Transverse colon (tissue), 4 donors: ENCODE measurements around the gene TLK2. TPM values are rescaled to one million over a fixed set of nuclear protein-coding genes. Genes with fewer than 3 reads are reported as not detected.
"Not testable (repeated sequence)": the region's sequence is repeated elsewhere in the genome, so short reads cannot be mapped to it uniquely, and the experiment has no call there.

ENCODE experiments used
- DNase-seq: peaks from one replicate; pipeline ENCODE4 v3.0.0-alpha.2; 2019
- H3K27ac ChIP-seq, 4 donors: fragments of 200-600 bp; sonication (generic); 2 replicates each; pipeline ENCODE4 v1.5.1; 2016 to 2018; ENCODE audit warnings: inconsistent platforms in 4 of 4
- H3K27me3 ChIP-seq: fragments of 200-600 bp; sonication (generic); 2 replicates; pipeline ENCODE4 v1.5.1; 2017; ENCODE audit warnings: inconsistent platforms
- H3K36me3 ChIP-seq, 4 donors: fragments of 200-600 bp; sonication (generic); 2 replicates each; pipeline ENCODE4 v1.5.1; 2017 to 2019; ENCODE audit warnings: inconsistent platforms in 4 of 4
- H3K4me1 ChIP-seq, 4 donors: fragments of 200-600 bp; sonication (generic); 2 replicates each; pipeline ENCODE4 v1.5.1; 2017 to 2020; ENCODE audit warnings: inconsistent platforms in 4 of 4
- H3K4me3 ChIP-seq, 4 donors: fragments of 200-600 bp; sonication (generic); 1 replicate in 1 of 4; 2 replicates in 3 of 4; pipeline versions ENCODE4 v1.5.1 to v1.6.1; 2017 to 2019; ENCODE audit warnings: inconsistent platforms in 4 of 4
- H3K9me3 ChIP-seq, 2 donors: fragments of 200-600 bp; sonication (generic); 2 replicates each; pipeline ENCODE4 v1.5.1; 2017 to 2019; ENCODE audit warnings: inconsistent platforms in 2 of 2
- WGBS, 2 donors: methylation state at CpG; one replicate each; pipeline ENCODE4 v1.1.5; 2018; ENCODE audit warnings: low coverage in 1 of 2; 5-methylcytosine and 5-hydroxymethylcytosine counted together
- in situ Hi-C, 4 donors: fragments of 200-750 bp; cut with MboI; loops; one replicate each; pipeline versions ENCODE4 v1.15.0 to v1.15.1; 2017; ENCODE audit warnings: low sequenced_read_pairs in 3 of 4, low pct_ligation_motif_present in 1 of 4, low pct_unique_long_range_greater_than_20kb in 1 of 4
- intact Hi-C: fragments of 100-400 bp; cut with DNase I; formaldehyde crosslinking; loops from one replicate; pipeline ENCODE4 v1.15.1; 2023; ENCODE audit warnings: low total_unique reads
- total RNA-seq, 4 donors: library from RNA; depleted of rRNA; stranded (reverse); fragments of >200 nt; gene quantifications; one replicate each; pipeline ENCODE4 v1.1.0, GENCODE V29; 2016
- TF ChIP-seq, protein P1 (sequence below), 5 experiments: fragments of 200-600 bp in 3 of 5; fragments of 450-650 bp in 2 of 5; sonication (generic) in 3 of 5; IDR thresholded peaks; 1 replicate in 2 of 5; 2 replicates in 3 of 5; pipeline ENCODE4 v1.5.1; 2016 to 2017; ENCODE audit warnings: antibody characterized with exemption in 5 of 5, inconsistent platforms in 3 of 5, mild to moderate bottlenecking in 2 of 5, moderate library complexity in 1 of 5

Gene TLK2
- total RNA-seq, 4 donors from 2014 or later = 36.6 to 146 (median 46.7) TPM

DNA sequence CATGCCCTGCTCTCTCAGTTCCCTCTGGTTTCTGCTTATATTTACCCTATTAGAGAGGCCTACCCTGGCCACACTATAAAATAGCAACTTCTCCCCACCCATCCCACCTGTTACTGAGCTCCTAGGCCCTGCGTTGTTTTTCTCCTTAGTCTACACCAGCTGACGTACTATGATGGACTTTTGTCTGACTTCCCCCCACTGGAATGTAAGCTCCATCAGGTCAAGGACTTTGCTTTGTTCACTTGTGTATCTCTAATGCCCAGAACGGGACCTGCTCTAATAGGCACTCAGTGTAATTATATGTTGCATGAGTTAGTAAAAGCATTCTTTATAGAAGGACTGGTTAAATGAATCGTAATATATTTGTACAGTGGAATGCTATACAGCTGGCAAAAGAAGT, 62.4 kb downstream of the TLK2 start:
- H3K4me3 ChIP-seq, DNase-seq, intact Hi-C loops, H3K4me1 ChIP-seq, H3K27me3 ChIP-seq, in situ Hi-C loops, H3K9me3 ChIP-seq, H3K27ac ChIP-seq, H3K36me3 ChIP-seq: not testable (repeated sequence)
- WGBS, 2 donors = 90 to 94% methylated on average over 4 of the region's 4 CpGs

- WGBS, 2 donors = 89 to 97% methylated on average over 3 of the region's 3 CpGs
- DNase-seq, in situ Hi-C loops, H3K9me3 ChIP-seq, H3K4me1 ChIP-seq, H3K27me3 ChIP-seq, H3K27ac ChIP-seq, H3K36me3 ChIP-seq, H3K4me3 ChIP-seq, intact Hi-C loops: not testable (repeated sequence)
Observed at GRCh38 chr17:62543278-62543775, 64.7 kb downstream of the TLK2 start.

DNA sequence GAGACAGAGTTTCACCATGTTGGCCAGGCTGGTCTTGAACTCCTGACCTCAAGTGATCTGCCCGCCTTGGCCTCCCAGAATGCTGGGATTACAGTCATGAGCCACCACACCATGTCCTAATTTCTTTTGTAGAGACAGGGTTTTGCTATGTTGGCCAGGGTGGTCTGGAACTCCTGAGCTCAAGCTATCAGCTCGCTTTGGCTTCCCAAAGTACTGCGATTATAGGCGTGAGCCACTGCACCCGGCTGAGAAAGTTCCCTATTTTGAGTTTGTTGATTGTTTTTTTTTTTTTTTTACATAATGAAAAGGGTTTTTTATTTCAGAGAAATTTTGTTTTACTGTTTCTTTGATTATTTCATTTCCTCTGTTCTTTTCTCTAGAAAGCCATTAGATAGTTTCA, 67.4 kb downstream of the TLK2 start:
- H3K27ac ChIP-seq, H3K27me3 ChIP-seq, H3K4me1 ChIP-seq, H3K36me3 ChIP-seq, DNase-seq, intact Hi-C loops, H3K9me3 ChIP-seq, in situ Hi-C loops, H3K4me3 ChIP-seq: not testable (repeated sequence)
- WGBS, 2 donors = 100% methylated on average over 5 of the region's 5 CpGs; no CpG with 5 or more reads in 1 of the 2 donors

DNA sequence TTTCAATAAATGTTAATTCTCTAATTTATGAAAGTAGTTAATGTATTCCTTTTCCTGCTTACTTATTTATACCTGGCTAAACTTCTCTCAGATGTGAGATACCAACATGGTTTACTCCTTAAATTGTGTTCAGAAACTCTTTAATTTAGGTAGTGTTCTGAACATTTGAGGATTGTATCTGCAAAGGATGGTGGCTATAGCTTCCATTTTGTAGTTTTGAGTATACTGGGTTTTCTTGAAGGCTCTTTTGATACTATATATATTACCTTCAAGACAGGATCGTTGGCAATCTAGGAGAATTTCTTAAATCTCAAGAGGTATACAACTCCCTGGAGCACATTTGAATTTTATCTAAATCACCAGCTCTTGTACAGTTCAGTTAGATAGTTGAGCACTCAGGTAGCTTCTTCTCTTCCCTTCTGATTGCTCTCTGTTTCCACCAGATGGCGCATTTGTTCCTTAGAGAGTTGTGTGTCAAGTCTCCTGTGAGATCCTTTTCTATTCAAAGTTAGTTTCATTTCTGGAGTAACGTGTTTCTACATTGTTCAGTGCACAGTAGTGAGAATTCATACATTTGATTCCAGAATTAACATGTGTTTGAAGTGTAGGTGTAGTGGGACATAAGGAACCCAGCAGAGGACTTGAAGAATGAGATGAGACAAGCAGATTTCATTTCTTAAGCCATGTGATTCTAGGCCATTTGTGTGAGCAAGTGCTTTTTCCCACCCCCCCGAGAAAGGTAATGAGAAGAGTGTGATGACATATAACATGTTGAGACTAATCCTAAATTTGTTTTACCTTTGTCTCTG, 74.4 kb downstream of the TLK2 start:
- H3K36me3 ChIP-seq, H3K9me3 ChIP-seq, H3K4me1 ChIP-seq, H3K27ac ChIP-seq, intact Hi-C loops, in situ Hi-C loops, H3K4me3 ChIP-seq, H3K27me3 ChIP-seq: not testable (repeated sequence)
- WGBS, 2 donors = 8 to 22% methylated on average over 4 of the region's 4 CpGs
- DNase-seq = peak; percentile 22
- TF ChIP-seq, protein P1, sequence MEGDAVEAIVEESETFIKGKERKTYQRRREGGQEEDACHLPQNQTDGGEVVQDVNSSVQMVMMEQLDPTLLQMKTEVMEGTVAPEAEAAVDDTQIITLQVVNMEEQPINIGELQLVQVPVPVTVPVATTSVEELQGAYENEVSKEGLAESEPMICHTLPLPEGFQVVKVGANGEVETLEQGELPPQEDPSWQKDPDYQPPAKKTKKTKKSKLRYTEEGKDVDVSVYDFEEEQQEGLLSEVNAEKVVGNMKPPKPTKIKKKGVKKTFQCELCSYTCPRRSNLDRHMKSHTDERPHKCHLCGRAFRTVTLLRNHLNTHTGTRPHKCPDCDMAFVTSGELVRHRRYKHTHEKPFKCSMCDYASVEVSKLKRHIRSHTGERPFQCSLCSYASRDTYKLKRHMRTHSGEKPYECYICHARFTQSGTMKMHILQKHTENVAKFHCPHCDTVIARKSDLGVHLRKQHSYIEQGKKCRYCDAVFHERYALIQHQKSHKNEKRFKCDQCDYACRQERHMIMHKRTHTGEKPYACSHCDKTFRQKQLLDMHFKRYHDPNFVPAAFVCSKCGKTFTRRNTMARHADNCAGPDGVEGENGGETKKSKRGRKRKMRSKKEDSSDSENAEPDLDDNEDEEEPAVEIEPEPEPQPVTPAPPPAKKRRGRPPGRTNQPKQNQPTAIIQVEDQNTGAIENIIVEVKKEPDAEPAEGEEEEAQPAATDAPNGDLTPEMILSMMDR (IDR thresholded peaks at IDR 0.05) = peak; percentile 39 to 54 (median 45)

- intact Hi-C loops, H3K27me3 ChIP-seq, DNase-seq, H3K36me3 ChIP-seq, H3K27ac ChIP-seq, H3K9me3 ChIP-seq, H3K4me3 ChIP-seq, in situ Hi-C loops: not testable (repeated sequence)
- H3K4me1 ChIP-seq = peaks cover 0 to 21% (median 5%) of the 10 kb centered on the region in 4 donors
- 93 to 95% methylated on average over 5 of the region's 5 CpGs for WGBS, 2 donors
Observed at GRCh38 chr17:62557532-62557931, 78.9 kb downstream of the TLK2 start.

- DNase-seq, H3K9me3 ChIP-seq, H3K27ac ChIP-seq, H3K36me3 ChIP-seq, intact Hi-C loops, H3K4me3 ChIP-seq, H3K27me3 ChIP-seq, in situ Hi-C loops: not testable (repeated sequence)
- H3K4me1 ChIP-seq = peaks cover 0 to 18% (median 5%) of the 10 kb centered on the region in 4 donors
- WGBS, 2 donors = 41 to 47% methylated on average over 4 of the region's 4 CpGs
Observed at GRCh38 chr17:62558941-62559340, 80.3 kb downstream of the TLK2 start.

DNA sequence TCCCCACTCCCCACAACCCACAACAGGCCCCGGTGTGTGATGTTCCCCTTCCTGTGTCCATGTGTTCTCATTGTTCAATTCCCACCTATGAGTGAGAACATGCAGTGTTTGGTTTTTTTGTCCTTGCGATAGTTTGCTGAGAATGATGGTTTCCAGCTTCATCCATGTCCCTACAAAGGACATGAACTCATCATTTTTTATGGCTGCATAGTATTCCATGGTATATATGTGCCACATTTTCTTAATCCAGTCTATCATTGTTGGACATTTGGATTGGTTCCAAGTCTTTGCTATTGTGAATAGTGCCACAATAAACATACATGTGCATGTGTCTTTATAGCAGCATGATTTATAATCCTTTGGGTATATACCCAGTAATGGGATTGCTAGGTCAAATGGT, 82.3 kb downstream of the TLK2 start:
- H3K27me3 ChIP-seq, intact Hi-C loops, DNase-seq, in situ Hi-C loops, H3K9me3 ChIP-seq, H3K4me3 ChIP-seq, H3K27ac ChIP-seq: not testable (repeated sequence)
- Histone ChIP-seq H3K4me1 (peaks cover 0 to 18% (median 5%) of the 10 kb centered on the region in 4 donors), H3K36me3 (peaks cover 0 to 10% (median 5%) of the 10 kb centered on the region in 4 donors)
- WGBS, 2 donors = 96% methylated on average over 2 of the region's 2 CpGs; no CpG with 5 or more reads in 1 of the 2 donors
